Ectodermal cell (in vitro differentiated cells): ENCODE measurements around the gene PISD.
A peak's percentile ranks its signal among the peaks of the same experiment; 100 is the strongest.
"Not testable (repeated sequence)": the region's sequence is repeated elsewhere in the genome, so short reads cannot be mapped to it uniquely, and the experiment has no call there.

Experiments used
- H3K27ac ChIP-seq: 2 replicates; pipeline ENCODE4 v1.7.0; 2013; ENCODE audit warnings: mild to moderate bottlenecking, low read depth, low read length; ENCODE audit not compliant: insufficient read depth, poor library complexity, severe bottlenecking
- H3K27me3 ChIP-seq: 2 replicates; pipeline ENCODE4 v1.7.0; 2013; ENCODE audit warnings: mild to moderate bottlenecking, low read length; ENCODE audit not compliant: insufficient read depth, control insufficient read depth, poor library complexity, severe bottlenecking
- H3K36me3 ChIP-seq: one replicate; pipeline ENCODE4 v1.7.0; 2013; ENCODE audit warnings: low read length; ENCODE audit not compliant: control insufficient read depth, insufficient read depth
- H3K4me1 ChIP-seq: one replicate; pipeline ENCODE4 v1.7.0; 2013; ENCODE audit warnings: low read length; ENCODE audit not compliant: control insufficient read depth, insufficient read depth
- H3K4me3 ChIP-seq: 2 replicates; pipeline ENCODE4 v1.7.0; 2013; ENCODE audit warnings: low read depth, low read length, control low read depth; ENCODE audit not compliant: insufficient read depth
- H3K9me3 ChIP-seq: 2 replicates; pipeline ENCODE4 v1.7.0; 2013; ENCODE audit warnings: mild to moderate bottlenecking, low read length, moderate library complexity; ENCODE audit not compliant: control insufficient read depth
- WGBS, 2 experiments: methylation state at CpG; one replicate each; pipeline ENCODE4 v1.1.7; 2013; ENCODE audit warnings: missing lambda C conversion rate in 2 of 2; 5-methylcytosine and 5-hydroxymethylcytosine counted together

PISD gene

DNA sequence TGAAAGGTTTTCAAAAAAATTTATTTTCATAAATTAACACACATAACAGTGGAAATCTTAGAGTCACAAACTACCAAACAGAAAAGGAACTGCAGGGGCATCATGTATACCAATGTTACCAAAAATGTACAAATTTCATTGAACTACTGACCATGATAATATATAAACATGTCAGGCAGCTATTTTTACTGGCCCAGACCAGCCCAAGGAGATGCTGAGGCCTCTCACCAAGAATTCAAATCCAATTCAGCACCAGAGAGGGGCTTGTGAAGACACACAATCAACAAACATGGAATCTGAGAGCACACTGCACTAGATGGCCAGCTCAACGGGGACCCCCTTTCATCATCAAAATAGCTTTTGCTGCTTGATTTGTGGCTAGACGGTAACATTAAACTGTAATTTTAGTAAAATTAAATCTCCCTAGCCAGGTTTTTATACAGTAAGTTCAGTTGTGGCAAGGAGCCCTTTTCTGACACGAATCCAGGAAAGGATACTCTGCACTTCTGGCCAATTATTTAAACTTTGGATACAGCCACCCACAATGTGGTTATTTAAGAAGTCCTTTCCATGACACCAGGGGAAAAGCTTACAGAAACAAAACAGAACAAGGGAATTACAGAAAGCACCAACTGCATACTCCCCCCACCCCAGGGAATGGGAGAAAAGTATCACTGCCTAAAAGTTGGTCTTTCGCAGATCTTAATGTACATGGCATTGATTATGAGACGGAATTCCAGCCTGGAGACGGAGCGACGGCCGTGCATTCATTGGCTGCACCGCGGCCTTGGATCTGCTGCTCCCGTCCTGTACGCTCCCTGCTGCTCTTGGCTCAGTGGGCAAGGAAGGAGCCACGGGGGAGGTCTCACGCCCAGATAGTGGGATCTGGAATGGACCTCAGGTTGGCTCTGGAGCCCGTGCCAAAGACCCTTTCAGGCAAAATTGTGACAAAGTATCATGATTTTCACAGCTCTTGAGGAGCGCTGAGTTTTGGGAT is 19.6 kb upstream of the PISD start:
- 95 to 96% methylated on average over 17 of the region's 17 CpGs for WGBS, 2 experiments
- Histone ChIP-seq H3K27ac (no peak overlapping the region), H3K27me3 (no peaks in the 10 kb centered on the region), H3K36me3 (peaks cover 18% of the 10 kb centered on the region), H3K4me1 (no peaks in the 10 kb centered on the region), H3K9me3 (no peaks in the 10 kb centered on the region), H3K4me3 (no peak overlapping the region)

DNA sequence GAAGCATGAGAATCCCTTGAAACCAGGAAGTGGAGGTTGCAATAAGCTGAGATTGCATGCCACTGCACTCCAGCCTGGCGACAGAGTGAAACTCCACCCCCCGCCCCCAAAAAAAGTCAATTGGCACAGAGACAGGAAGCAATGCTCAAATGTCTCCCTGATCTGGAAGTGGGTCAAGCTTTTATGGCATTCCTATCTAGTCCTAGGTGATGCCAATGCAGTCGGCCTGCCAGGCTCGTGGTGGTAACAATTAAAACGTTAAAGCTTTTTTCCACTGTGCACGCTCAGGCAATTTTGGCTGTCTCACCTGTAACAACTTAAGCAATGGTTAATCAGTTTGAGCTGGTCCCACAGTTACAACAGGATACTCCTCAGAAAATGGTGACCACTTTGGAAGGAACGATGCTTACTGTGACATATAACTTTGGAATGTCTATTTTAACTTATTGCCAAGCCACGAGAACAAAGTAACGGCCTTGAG is 18.9 kb upstream of the PISD start:
- Histone ChIP-seq H3K9me3 (no peaks in the 10 kb centered on the region), H3K27ac (no peak overlapping the region), H3K36me3 (peaks cover 18% of the 10 kb centered on the region), H3K4me3 (no peak overlapping the region), H3K27me3 (no peaks in the 10 kb centered on the region), H3K4me1 (no peaks in the 10 kb centered on the region)
- WGBS, 2 experiments = 96% methylated on average over 7 to 9 of the region's 9 CpGs

DNA sequence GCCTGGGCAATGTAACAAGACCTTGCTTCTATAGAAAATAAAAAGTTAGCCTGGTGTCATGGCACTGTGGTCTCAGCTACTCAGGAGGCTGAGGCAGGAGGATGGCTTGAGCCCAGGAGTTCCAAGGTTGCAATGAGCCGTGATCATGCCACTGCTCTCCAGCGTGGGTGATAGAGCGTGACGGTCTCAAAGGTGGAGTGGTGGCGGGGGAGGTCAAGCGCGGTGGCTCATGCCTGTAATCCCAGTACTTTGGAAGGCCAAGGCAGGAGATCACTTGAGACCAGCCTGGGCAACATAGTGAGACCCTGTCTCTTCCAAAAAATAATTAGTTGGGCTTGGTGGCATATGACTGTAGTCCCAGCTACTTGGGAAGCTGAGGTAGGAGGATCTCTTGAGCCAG is 16.7 kb upstream of the PISD start:
- no peak overlapping the region for H3K4me3 ChIP-seq
- no peaks in the 10 kb centered on the region for H3K9me3 ChIP-seq
- no peaks in the 10 kb centered on the region for H3K4me1 ChIP-seq
- 88 to 91% methylated on average over 7 of the region's 7 CpGs for WGBS, 2 experiments
- no peak overlapping the region for H3K27ac ChIP-seq
- H3K36me3 ChIP-seq = peaks cover 4% of the 10 kb centered on the region
- H3K27me3 ChIP-seq = no peaks in the 10 kb centered on the region

DNA sequence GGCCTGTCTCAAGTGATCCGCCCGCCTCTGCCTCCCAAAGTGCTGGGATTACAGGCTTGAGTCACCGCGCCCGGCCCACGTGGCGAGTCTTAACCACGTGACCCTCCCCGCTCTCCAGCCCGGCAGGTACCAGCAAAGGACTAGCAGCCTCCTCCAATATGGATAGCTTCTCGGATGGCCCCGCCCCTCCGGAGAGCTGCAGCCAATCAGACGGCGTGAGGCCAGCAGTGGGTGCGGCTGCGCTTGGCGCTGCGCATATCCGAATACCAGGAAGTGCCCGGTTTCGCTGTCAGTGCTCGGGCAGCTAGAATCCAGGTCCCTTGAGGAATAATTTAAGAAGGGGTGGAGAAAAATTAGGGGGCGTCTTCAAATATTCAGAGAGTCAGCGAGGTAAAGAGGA is 14.7 kb upstream of the PISD start:
- H3K4me3 ChIP-seq = no peak overlapping the region
- 78 to 83% methylated on average over 25 of the region's 25 CpGs for WGBS, 2 experiments

DNA sequence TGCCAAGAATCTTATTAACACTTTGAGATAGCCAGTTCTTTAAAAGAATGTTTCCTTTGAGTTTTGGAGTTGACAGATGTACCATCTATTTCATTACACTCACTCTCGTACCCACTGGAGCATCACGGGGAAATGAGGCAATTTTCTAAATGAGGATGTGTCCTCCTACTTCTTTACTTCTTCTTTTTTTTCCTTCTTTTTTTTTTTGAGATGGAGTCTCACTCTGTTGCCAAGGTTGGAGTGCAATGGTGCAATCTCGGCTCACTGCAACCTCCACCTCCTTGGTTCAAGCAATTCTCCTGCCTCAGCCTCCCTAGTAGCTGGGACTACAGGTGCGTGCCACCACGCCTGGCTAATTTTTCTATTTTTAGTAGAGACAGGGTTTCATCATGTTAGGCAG is 12.2 kb upstream of the PISD start:
- H3K9me3 ChIP-seq, H3K36me3 ChIP-seq, H3K4me3 ChIP-seq, H3K27ac ChIP-seq, H3K4me1 ChIP-seq, H3K27me3 ChIP-seq: not testable (repeated sequence)
- WGBS, 2 experiments = 92 to 94% methylated on average over 5 of the region's 5 CpGs

More for the DNA sequence above, 14.7 kb upstream of the PISD start:
- Histone ChIP-seq H3K4me1 (no peaks in the 10 kb centered on the region), H3K9me3 (no peaks in the 10 kb centered on the region), H3K27ac (no peak overlapping the region), H3K36me3 (no peaks in the 10 kb centered on the region), H3K27me3 (no peaks in the 10 kb centered on the region)

DNA sequence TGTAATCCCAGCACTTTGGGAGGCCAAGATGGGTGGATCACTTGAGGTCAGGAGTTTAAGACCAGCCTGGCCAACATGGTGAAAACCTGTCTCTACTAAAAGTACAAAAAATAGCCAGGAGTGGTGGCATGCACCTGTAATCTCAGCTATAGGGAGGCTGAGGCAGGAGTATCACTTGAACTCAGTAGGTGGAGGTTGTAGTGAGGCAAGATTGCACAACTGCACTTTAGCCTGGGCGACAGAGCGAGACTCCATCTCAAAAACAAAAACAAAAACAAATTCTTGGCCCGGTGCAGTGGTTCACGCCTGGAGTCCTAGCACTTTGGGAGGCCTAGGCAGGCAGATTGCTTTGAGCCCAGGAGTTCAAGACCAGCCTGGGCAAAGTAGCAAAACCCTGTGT is 6.8 kb upstream of the PISD start:
- H3K27me3 ChIP-seq, H3K4me3 ChIP-seq, H3K36me3 ChIP-seq, H3K4me1 ChIP-seq, H3K9me3 ChIP-seq, H3K27ac ChIP-seq: not testable (repeated sequence)
- 80 to 81% methylated on average over 4 of the region's 4 CpGs for WGBS, 2 experiments

DNA sequence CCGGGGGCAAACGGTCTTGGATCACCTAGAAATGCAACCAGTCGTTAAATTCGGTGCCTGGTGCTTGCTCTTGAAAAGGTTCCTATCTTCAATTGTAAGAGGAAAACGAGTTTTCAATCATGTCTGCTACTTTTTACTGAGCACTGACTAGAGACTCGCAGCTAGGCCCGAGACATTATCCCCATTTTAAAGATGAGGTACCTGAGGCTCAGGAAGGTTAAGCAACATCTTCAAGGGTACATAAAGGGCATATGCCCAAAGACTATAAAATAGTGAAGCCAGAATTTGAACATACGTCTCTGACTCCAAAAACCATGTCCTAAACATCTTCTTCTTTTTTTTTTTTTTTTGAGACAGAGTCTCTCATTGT is 638 bp upstream of the PISD start:
- H3K27ac ChIP-seq = no peak overlapping the region
- peaks cover 4% of the 10 kb centered on the region for H3K4me1 ChIP-seq
- peak overlapping the region; percentile 89 for H3K4me3 ChIP-seq
- H3K9me3 ChIP-seq = no peaks in the 10 kb centered on the region
- no peaks in the 10 kb centered on the region for H3K27me3 ChIP-seq
- no peaks in the 10 kb centered on the region for H3K36me3 ChIP-seq
- WGBS, 2 experiments = 76 to 77% methylated on average over 8 of the region's 8 CpGs

DNA sequence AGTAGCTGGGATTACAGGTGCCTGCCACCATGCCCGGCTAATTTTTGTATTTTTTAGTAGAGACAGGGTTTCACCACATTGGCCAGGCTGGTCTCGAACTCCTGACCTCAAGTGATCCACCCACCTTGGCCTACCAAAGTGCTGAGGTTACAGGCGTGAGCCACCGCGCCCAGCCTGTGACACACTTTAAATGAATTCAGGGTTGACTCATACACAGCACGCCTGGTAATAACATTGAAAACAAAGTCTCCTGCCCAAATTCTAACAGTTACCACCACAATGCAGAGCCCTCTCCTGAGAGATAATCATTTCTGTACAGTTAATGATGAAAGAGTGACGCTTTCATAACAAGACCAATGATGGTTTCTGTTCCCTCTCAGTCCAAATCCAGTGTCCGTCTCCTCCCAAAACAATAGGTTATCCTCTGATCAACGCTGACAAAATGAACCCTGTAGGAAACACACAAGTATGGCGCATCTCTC is 1.1 kb downstream of the PISD start:
- H3K27me3 ChIP-seq, H3K9me3 ChIP-seq, H3K27ac ChIP-seq, H3K36me3 ChIP-seq, H3K4me1 ChIP-seq: not testable (repeated sequence)
- 65 to 68% methylated on average over 10 of the region's 10 CpGs for WGBS, 2 experiments
- H3K4me3 ChIP-seq = peak overlapping the region; percentile 89

DNA sequence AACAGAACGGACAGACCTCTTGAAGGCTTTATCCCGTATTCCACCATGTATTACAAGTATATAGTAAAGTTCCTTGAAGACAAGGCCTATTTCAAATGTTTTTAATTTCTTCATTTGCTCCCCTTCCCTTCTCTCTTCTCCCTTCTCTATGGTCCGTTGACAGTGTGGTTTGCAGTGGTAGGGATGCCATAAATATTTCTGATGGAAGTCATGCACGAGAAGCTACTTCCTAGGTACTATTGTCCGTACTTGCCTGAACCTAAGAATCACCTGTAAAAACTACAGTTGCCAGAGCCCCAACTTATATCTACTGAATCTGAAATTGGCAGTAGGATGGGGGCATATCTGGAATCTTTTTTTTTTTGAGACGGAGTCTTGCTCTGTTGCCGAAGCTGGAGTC is 2.8 kb downstream of the PISD start:
- WGBS, 2 experiments = 93 to 94% methylated on average over 5 to 7 of the region's 7 CpGs
- H3K27me3 ChIP-seq = no peaks in the 10 kb centered on the region
- H3K27ac ChIP-seq = no peak overlapping the region
- H3K4me3 ChIP-seq = no peak overlapping the region
- H3K9me3 ChIP-seq = no peaks in the 10 kb centered on the region
- peaks cover 4% of the 10 kb centered on the region for H3K4me1 ChIP-seq
- H3K36me3 ChIP-seq = no peaks in the 10 kb centered on the region

DNA sequence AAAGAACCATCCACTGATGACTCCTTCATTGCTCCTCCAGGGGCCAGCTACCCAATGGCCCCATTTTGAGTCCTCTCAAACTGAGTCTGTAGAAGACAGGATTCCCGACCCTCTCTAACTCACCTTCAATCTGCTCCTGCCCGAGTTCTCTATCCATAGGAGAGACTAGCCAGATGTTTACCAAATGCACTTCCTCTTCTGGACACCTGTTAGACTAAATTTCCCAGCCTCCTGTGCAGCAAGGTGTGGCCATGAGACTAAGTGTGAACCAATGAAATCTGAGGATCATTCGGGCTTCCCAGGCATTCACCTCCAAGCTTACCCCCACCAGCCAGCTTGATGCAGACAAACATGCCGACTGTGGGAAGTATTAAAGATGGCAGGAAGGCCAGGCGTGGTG is 7.6 kb downstream of the PISD start:
- 93 to 94% methylated on average over 5 of the region's 5 CpGs for WGBS, 2 experiments
- H3K4me3 ChIP-seq = no peak overlapping the region
- no peaks in the 10 kb centered on the region for H3K4me1 ChIP-seq
- no peaks in the 10 kb centered on the region for H3K27me3 ChIP-seq
- no peaks in the 10 kb centered on the region for H3K36me3 ChIP-seq
- H3K9me3 ChIP-seq = no peaks in the 10 kb centered on the region
- no peak overlapping the region for H3K27ac ChIP-seq
